D721Med (cell line): Measurements from ENCODE around the gene GJA5.
"Not testable (repeated sequence)": the region's sequence is repeated elsewhere in the genome, so short reads cannot be mapped to it uniquely, and the experiment has no call there.

Experiments
- DNase-seq: peaks from one replicate; pipeline ENCODE4 v3.0.0; 2011; ENCODE audit warnings: low spot score; ENCODE audit not compliant: insufficient read length
- FAIRE-seq: peaks from 2 replicates; lab custom pipeline; 2011; peaks lifted over from hg19 to GRCh38; lab: Jason Lieb, UNC
- TF ChIP-seq, protein P1 (sequence below): IDR thresholded peaks from 2 replicates; pipeline ENCODE4 v1.5.1; 2012; ENCODE audit warnings: mild to moderate bottlenecking, control low read depth; ENCODE audit not compliant: insufficient read depth; ENCODE audit errors: missing control alignments

The GJA5 gene

GRCh38 chr1:147745271-147745670 lies 15.1 kb downstream of the GJA5 start:
- TF ChIP-seq, protein P1, sequence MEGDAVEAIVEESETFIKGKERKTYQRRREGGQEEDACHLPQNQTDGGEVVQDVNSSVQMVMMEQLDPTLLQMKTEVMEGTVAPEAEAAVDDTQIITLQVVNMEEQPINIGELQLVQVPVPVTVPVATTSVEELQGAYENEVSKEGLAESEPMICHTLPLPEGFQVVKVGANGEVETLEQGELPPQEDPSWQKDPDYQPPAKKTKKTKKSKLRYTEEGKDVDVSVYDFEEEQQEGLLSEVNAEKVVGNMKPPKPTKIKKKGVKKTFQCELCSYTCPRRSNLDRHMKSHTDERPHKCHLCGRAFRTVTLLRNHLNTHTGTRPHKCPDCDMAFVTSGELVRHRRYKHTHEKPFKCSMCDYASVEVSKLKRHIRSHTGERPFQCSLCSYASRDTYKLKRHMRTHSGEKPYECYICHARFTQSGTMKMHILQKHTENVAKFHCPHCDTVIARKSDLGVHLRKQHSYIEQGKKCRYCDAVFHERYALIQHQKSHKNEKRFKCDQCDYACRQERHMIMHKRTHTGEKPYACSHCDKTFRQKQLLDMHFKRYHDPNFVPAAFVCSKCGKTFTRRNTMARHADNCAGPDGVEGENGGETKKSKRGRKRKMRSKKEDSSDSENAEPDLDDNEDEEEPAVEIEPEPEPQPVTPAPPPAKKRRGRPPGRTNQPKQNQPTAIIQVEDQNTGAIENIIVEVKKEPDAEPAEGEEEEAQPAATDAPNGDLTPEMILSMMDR: no peak
- no peak for FAIRE-seq
- no peak for DNase-seq

DNA sequence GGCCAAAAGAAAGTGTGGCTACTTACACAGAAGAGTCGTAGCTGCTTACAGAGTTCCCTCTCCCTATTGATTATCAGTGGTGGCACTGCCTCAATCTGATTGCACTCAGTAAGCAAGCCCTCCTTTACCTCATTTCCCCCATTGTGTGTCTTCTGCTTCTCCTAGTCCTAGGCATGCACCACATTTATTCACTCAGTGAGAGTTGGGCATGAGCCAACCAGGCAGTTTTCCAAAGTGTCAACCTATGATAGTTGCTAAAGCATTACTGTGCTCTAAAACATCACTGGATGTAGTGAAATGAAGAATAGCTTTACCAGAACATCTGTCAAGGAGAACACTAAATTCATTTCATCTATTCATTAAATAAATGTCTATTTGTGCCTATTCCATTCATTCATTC lies 19.3 kb downstream of the GJA5 start:
- TF ChIP-seq, protein P1: no peak
- DNase-seq (no peak), FAIRE-seq (peak; percentile 29)

GRCh38 chr1:147740391-147740790 lies 20.0 kb downstream of the GJA5 start:
- DNase-seq: no peak
- no peak for FAIRE-seq
- TF ChIP-seq, protein P1: no peak

DNA sequence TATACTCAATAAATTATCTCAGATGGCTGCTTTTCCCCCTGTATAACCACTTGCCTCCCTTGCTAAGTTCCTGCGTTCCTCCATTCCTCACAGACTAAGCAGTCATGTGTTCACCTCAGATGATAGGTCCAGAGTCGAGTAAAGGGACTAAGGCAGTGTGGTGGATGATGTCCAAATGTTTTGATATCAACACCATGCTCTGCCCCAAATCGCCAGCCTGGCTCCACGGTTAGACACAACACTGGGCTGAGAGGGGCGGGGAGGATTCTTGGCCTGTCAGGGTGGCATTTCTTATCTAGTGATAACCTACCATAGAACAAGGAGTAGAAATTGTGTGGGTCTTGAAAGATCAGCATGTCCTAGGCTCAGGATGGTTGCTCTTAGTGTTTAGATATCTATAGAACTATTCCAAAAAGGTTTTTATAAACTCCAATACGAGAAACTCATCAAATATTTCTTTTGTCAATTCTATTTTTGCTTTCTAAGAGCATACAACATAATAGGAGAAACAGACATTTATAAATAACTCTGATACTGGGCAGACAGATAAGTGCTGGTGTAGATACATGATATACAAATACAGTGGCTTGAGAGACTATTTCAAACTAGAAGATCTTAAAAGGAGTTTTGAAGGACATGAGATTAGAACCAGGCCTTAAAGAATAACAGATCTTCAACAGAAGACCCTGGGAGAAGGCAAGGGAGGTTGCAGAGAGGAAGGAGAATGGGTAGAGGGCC lies 21.5 kb downstream of the GJA5 start:
- FAIRE-seq (no peak), DNase-seq (no peak)
- TF ChIP-seq, protein P1: no peak

- FAIRE-seq (no peak), DNase-seq (no peak)
- TF ChIP-seq, protein P1: no peak
Observed at GRCh38 chr1:147738129-147738528, 22.3 kb downstream of the GJA5 start.

GRCh38 chr1:147736883-147737282 lies 23.5 kb downstream of the GJA5 start:
- TF ChIP-seq, protein P1: no peak
- DNase-seq (no peak), FAIRE-seq (no peak)

DNA sequence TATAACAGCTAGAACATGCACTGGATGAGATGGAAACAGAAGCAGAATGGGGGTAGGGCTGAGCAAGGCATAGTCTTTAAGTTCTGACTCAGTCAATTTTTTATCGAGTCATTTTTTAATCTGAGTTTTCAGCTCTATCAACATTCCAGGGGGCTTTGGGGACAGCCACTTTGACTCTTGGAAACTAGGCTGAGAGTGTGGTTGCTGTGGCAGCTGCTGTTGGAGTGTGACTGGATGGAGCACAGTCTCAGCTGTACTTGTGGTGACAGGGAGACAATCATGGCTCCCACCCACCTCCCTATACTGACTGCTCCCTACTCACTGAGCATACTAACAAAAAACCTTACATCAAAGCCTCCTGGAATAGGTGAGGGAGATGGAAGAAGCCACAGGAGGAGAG lies 25.0 kb downstream of the GJA5 start:
- FAIRE-seq (no peak), DNase-seq (no peak)
- TF ChIP-seq, protein P1: no peak

DNA sequence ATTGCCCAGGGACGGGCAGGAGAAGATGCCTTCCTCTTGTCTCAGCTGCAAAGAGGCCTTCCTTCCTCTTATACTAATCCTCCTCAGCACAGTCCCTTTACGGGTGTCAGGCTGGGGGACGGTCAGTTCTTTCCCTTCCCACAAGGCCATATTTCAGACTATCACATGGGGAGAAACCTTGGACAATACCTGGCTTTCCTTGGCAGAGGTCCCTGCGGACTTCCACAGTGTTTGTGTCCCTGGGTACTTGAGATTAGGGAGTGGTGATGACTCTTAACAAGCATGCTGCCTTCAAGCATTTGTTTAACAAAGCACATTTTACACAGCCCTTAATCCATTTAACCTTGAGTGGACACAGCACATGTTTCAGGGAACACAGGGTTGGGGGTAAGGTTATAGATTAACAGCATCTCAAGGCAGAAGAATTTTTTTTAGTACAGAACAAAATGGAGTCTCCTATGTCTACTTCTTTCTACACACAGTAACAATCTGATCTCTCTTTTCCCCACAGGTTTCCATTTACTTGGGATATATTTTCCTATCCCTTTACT lies 26.0 kb downstream of the GJA5 start:
- DNase-seq, FAIRE-seq: not testable (repeated sequence)
